ENCODE data around the gene TSHR. TPM values are rescaled to one million over a fixed set of nuclear protein-coding genes. Genes with fewer than 3 reads are reported as not detected.

TSHR gene
- total RNA-seq, 1 donor from 2014 or later = not detected

- H3K36me3 ChIP-seq (ENCODE audit: control insufficient read depth, insufficient read depth, low read length) = no peaks in the 10 kb centered on the region
- no peak for DNase-seq (ENCODE audit: low read depth)
- peaks cover 3% of the 10 kb centered on the region for H3K27me3 ChIP-seq (ENCODE audit: control insufficient read depth, insufficient read depth, low read length)
- no peak overlapping the region for H3K4me3 ChIP-seq (ENCODE audit: low read depth, low read length)
- TF ChIP-seq CTCF (IDR thresholded peaks at IDR 0.05; ENCODE audit: insufficient read depth, low read length, poor library complexity, severe bottlenecking) = no peak
These were observed 33.5 kb downstream of the TSHR start for GRCh38 chr14:80988735-80989429.

GRCh38 chr14:80992580-80992979 is 37.2 kb downstream of the TSHR start:
- no peak for TF ChIP-seq CTCF (IDR thresholded peaks at IDR 0.05; ENCODE audit: insufficient read depth, low read length, poor library complexity, severe bottlenecking)
- no peaks in the 10 kb centered on the region for H3K36me3 ChIP-seq (ENCODE audit: control insufficient read depth, insufficient read depth, low read length)
- no peak overlapping the region for H3K4me3 ChIP-seq (ENCODE audit: low read depth, low read length)
- H3K27me3 ChIP-seq (ENCODE audit: control insufficient read depth, insufficient read depth, low read length) = peaks cover 3% of the 10 kb centered on the region
- DNase-seq (ENCODE audit: low read depth) = no peak

- DNase-seq (ENCODE audit: low read depth) = peak; percentile 35
- TF ChIP-seq CTCF (IDR thresholded peaks at IDR 0.05; ENCODE audit: insufficient read depth, low read length, poor library complexity, severe bottlenecking) = peak; percentile 69
These were observed 40.9 kb downstream of the TSHR start for GRCh38 chr14:80996049-80996901.

GRCh38 chr14:81001447-81001846 is 46.0 kb downstream of the TSHR start:
- H3K36me3 ChIP-seq (ENCODE audit: control insufficient read depth, insufficient read depth, low read length) = no peaks in the 10 kb centered on the region
- no peak overlapping the region for H3K4me3 ChIP-seq (ENCODE audit: low read depth, low read length)
- TF ChIP-seq CTCF (IDR thresholded peaks at IDR 0.05; ENCODE audit: insufficient read depth, low read length, poor library complexity, severe bottlenecking) = no peak
- H3K27me3 ChIP-seq (ENCODE audit: control insufficient read depth, insufficient read depth, low read length) = no peaks in the 10 kb centered on the region
- DNase-seq (ENCODE audit: low read depth) = no peak

More at GRCh38 chr14:80996049-80996901, 40.9 kb downstream of the TSHR start:
- Histone ChIP-seq H3K27me3 (ENCODE audit: control insufficient read depth, insufficient read depth, low read length) (no peaks in the 10 kb centered on the region), H3K36me3 (ENCODE audit: control insufficient read depth, insufficient read depth, low read length) (no peaks in the 10 kb centered on the region), H3K4me3 (ENCODE audit: low read depth, low read length) (no peak overlapping the region)

GRCh38 chr14:81004575-81004974 is 49.2 kb downstream of the TSHR start:
- Histone ChIP-seq H3K36me3 (ENCODE audit: control insufficient read depth, insufficient read depth, low read length) (no peaks in the 10 kb centered on the region), H3K4me3 (ENCODE audit: low read depth, low read length) (no peak overlapping the region), H3K27me3 (ENCODE audit: control insufficient read depth, insufficient read depth, low read length) (no peaks in the 10 kb centered on the region)
- no peak for DNase-seq (ENCODE audit: low read depth)
- no peak for TF ChIP-seq CTCF (IDR thresholded peaks at IDR 0.05; ENCODE audit: insufficient read depth, low read length, poor library complexity, severe bottlenecking)
